Measurements from ENCODE around the gene SLC16A9.

GRCh38 chr10:59692113-59692512 is 17.5 kb downstream of the SLC16A9 start:
- no peak for TF ChIP-seq CTCF (IDR thresholded peaks at IDR 0.05 in 8 of 11, conservative IDR thresholded peaks at IDR 0.05 in 3 of 11)
- TF ChIP-seq POLR2A (IDR thresholded peaks at IDR 0.05), result no peak

Measured in spleen (tissue), 7 donors.